ENCODE data around the gene PLCL1.

GRCh38 chr2:198129609-198130008 lies 325.2 kb downstream of the PLCL1 start:
- TF ChIP-seq TAF1 (IDR thresholded peaks at IDR 0.05; ENCODE audit: borderline replicate concordance, insufficient read depth, low read length): no peak
- no peak for TF ChIP-seq POLR2AphosphoS5 (IDR thresholded peaks at IDR 0.05; ENCODE audit: low read depth, low read length)
- TF ChIP-seq SIN3A (IDR thresholded peaks at IDR 0.05; ENCODE audit: borderline replicate concordance, insufficient read depth, low read length): no peak
- TF ChIP-seq FOXP2 (optimal IDR thresholded peaks at IDR 0.05; ENCODE audit: borderline replicate concordance, extremely low read depth, extremely low read length, insufficient read depth): no peak
- no peak for TF ChIP-seq REST (IDR thresholded peaks at IDR 0.05; ENCODE audit: insufficient read depth in 1 of 2, low read depth in 2 of 2, low read length in 2 of 2)

Data from PFSK-1 (cell line).